Left ventricle myocardium inferior (tissue), 1 donor: ENCODE measurements around the gene TRAF3IP1. TPM values are rescaled to one million over a fixed set of nuclear protein-coding genes. Genes with fewer than 3 reads are reported as not detected.

ENCODE experiments used
- DNase-seq: peaks from one replicate; pipeline ENCODE4 v3.0.0-alpha.2; 2020
- H3K27ac ChIP-seq: fragments of 200-600 bp; replicated peaks from 2 replicates; pipeline ENCODE4 v1.8.0; 2021
- H3K27me3 ChIP-seq: fragments of 200-600 bp; 2 replicates; pipeline ENCODE4 v1.8.0; 2021; ENCODE audit warnings: low read depth
- H3K36me3 ChIP-seq: fragments of 200-600 bp; 2 replicates; pipeline ENCODE4 v1.8.0; 2021
- H3K4me1 ChIP-seq: fragments of 200-600 bp; 2 replicates; pipeline ENCODE4 v1.8.0; 2021
- H3K4me3 ChIP-seq: fragments of 200-600 bp; 2 replicates; pipeline ENCODE4 v1.8.0; 2021; ENCODE audit warnings: mild to moderate bottlenecking, moderate library complexity
- H3K9me3 ChIP-seq: fragments of 200-600 bp; replicated peaks from 2 replicates; pipeline ENCODE4 v1.8.0; 2021
- intact Hi-C: fragments of 100-400 bp; cut with micrococcal nuclease; formaldehyde crosslinking; loops from one replicate; pipeline ENCODE4 v1.11.0; 2022
- total RNA-seq: library from RNA; stranded (reverse); fragmentation: NEBNext Ultra II Directional; extraction: Animal tissue kit (Norgen Biotek cat#: 25700); gene quantifications from one replicate; pipeline ENCODE4 v1.2.1, GENCODE V29; 2021
- TF ChIP-seq, protein P1 (sequence below): fragments of 200-600 bp; IDR thresholded peaks from 2 replicates; pipeline ENCODE4 v1.8.0; 2021; ENCODE audit warnings: antibody characterized with exemption, mild to moderate bottlenecking, borderline replicate concordance
- donor health status: DM: no; HTN: yes; CAD: no; lungs with severe emphysema.

The TRAF3IP1 gene
- total RNA-seq, 1 donor from 2014 or later = 14.6 TPM

DNA sequence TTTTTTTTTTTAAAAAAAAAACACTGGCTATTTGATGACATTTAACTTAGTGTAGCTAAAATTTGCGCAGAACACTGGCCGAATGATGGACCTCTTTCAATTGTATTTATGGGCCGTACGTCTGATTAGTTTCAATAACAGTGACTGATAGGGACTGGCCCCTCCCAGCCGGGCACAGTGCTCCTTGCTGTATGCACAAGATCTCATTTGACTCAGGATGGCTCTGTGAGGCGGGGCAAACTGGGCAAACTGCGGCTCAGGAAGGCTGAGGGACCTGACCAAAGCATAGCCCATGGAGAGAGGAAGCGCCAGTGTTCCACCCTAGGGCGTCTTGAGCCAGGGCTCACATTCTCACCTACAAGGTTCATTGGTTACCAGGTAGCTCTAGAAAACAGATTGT lies 21.2 kb downstream of the TRAF3IP1 start:
- H3K4me3 ChIP-seq = no peak overlapping the region
- H3K27ac ChIP-seq = no peak overlapping the region
- peaks cover 5% of the 10 kb centered on the region for H3K4me1 ChIP-seq
- no peaks in the 10 kb centered on the region for H3K27me3 ChIP-seq
- H3K36me3 ChIP-seq = peaks cover 15% of the 10 kb centered on the region
- DNase-seq = no peak
- intact Hi-C loops = no loop called here
- H3K9me3 ChIP-seq = no peaks in the 10 kb centered on the region
- TF ChIP-seq, protein P1, sequence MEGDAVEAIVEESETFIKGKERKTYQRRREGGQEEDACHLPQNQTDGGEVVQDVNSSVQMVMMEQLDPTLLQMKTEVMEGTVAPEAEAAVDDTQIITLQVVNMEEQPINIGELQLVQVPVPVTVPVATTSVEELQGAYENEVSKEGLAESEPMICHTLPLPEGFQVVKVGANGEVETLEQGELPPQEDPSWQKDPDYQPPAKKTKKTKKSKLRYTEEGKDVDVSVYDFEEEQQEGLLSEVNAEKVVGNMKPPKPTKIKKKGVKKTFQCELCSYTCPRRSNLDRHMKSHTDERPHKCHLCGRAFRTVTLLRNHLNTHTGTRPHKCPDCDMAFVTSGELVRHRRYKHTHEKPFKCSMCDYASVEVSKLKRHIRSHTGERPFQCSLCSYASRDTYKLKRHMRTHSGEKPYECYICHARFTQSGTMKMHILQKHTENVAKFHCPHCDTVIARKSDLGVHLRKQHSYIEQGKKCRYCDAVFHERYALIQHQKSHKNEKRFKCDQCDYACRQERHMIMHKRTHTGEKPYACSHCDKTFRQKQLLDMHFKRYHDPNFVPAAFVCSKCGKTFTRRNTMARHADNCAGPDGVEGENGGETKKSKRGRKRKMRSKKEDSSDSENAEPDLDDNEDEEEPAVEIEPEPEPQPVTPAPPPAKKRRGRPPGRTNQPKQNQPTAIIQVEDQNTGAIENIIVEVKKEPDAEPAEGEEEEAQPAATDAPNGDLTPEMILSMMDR = no peak

DNA sequence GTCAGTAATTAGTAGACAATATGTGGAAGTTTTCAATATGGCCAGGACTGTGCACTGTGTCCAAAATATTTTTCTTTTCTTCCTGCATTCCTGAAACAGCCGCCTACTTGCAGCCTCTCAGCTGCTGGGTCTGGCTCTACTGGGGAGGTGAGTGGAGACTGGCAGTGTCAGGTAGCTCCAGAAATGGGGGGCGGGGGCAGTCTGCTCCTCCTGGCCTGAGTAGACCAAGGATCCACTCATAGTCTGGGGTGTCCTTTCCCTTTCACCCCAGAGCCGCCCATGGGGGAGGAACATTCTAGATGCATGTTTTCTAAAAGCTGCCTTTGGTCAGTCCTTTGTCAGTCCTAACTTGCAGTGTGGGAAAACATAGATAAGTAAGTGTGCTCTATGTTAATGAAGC lies 23.7 kb downstream of the TRAF3IP1 start:
- TF ChIP-seq, protein P1 = no peak
- intact Hi-C loops = no loop called here
- H3K27ac ChIP-seq = no peak overlapping the region
- H3K4me1 ChIP-seq = no peaks in the 10 kb centered on the region
- no peak overlapping the region for H3K4me3 ChIP-seq
- H3K27me3 ChIP-seq = no peaks in the 10 kb centered on the region
- no peaks in the 10 kb centered on the region for H3K9me3 ChIP-seq
- peaks cover 22% of the 10 kb centered on the region for H3K36me3 ChIP-seq
- DNase-seq = no peak

DNA sequence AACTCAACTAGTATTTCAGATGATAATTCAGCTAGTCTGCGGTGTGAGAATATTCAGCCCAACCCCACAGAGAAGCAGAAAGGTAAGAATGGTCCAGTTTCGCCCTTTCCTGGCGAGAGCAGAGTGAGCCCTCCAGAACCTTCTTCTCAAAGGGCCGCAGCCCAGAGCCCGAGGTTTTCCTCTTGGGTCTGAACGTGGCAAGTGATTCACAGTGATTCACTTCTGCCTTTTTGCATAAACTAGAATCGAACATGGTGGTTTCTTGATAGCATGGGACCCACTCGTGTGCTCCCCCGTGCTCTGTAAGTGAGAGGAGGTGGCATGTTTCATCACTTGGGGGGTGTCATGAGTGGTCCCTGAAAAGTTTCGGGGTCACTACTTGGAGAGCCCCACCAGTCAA lies 24.2 kb downstream of the TRAF3IP1 start:
- TF ChIP-seq, protein P1 = no peak
- intact Hi-C loops = no loop called here
- no peaks in the 10 kb centered on the region for H3K9me3 ChIP-seq

DNA sequence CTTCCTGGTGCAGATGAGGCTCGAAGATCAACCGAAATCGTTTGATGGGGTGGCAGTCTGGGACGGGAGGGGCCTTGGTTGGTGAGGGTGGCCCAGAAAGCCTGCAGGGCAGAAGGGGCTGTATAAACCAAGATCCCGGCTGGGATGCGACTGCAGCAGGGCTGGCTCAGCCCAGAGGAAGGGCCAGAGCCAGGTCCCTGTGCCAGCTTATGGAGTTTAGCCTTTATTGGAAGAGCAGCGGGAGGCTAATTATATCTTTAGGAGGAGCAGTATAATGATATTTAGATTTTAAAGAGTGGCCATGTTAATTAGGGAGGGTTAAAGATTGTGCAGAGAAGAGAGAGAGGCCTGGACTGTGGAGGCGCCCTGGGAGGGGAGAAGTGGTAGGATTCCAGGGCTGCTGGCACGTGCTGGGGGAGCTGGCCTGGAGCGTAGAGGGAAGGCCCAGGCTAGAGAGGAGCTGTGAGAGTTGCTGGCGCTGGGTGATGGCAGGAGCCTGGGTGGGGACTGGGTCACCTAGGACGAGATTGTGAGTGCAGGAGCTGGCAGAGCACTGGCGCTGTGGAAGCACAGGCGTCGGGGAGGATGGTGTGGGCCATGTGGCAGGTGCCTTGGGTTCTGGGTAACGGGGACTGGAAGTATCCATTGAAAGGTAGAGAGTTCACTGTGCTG lies 25.1 kb downstream of the TRAF3IP1 start:
- peak; percentile 25 for DNase-seq
- H3K4me3 ChIP-seq = no peak overlapping the region
- H3K4me1 ChIP-seq = no peaks in the 10 kb centered on the region
- no peaks in the 10 kb centered on the region for H3K27me3 ChIP-seq
- TF ChIP-seq, protein P1 = no peak
- peaks cover 32% of the 10 kb centered on the region for H3K36me3 ChIP-seq
- intact Hi-C loops = no loop called here
- H3K27ac ChIP-seq = peak overlapping the region; percentile 50
- no peaks in the 10 kb centered on the region for H3K9me3 ChIP-seq

More for the DNA sequence above, 24.2 kb downstream of the TRAF3IP1 start:
- Histone ChIP-seq H3K4me3 (no peak overlapping the region), H3K27me3 (no peaks in the 10 kb centered on the region), H3K27ac (no peak overlapping the region), H3K4me1 (no peaks in the 10 kb centered on the region), H3K36me3 (peaks cover 26% of the 10 kb centered on the region)
- DNase-seq = no peak

DNA sequence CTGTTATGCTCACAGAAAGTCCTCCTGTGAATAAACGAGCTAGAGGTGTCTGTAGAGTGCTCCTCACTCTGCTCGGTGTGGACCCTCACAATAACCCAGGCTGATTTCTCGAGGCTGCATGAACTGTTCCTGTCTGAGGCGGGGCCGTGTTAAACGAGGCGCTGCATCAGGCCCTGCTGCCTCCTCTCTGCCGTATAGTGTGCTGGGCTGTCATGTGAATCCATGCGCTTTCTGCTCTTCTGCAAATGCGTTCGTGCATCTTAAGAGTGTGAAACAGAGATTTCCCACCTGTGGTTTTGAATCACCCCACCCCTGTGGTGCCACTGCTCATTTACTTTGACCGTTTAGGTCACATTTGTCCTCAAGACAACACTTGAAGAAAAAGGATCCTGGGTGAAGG lies 26.2 kb downstream of the TRAF3IP1 start:
- H3K4me3 ChIP-seq = no peak overlapping the region
- TF ChIP-seq, protein P1 = no peak
- peaks cover 32% of the 10 kb centered on the region for H3K36me3 ChIP-seq
- H3K27me3 ChIP-seq = no peaks in the 10 kb centered on the region
- H3K27ac ChIP-seq = peak overlapping the region; percentile 50
- no peaks in the 10 kb centered on the region for H3K4me1 ChIP-seq
- intact Hi-C loops = no loop called here
- H3K9me3 ChIP-seq = no peaks in the 10 kb centered on the region
- no peak for DNase-seq
